Measurements from ENCODE around the gene GCNT2.

Gene GCNT2

GRCh38 chr6:10547809-10548208 is 26.7 kb downstream of the GCNT2 start:
- no peak overlapping the region for H3K4me3 ChIP-seq (ENCODE audit: low read depth, low read length)
- TF ChIP-seq CTCF (IDR thresholded peaks at IDR 0.05; ENCODE audit: low read depth, low read length): no peak
- TF ChIP-seq MYC (IDR thresholded peaks at IDR 0.05; ENCODE audit: low read depth, low read length): no peak
- no peak for TF ChIP-seq POLR2A (IDR thresholded peaks at IDR 0.05; ENCODE audit: extremely low read depth, insufficient read length)
- TF ChIP-seq MAX (IDR thresholded peaks at IDR 0.05; ENCODE audit: low read depth, low read length): no peak
- DNase-seq (ENCODE audit: low read depth): no peak

GRCh38 chr6:10550764-10551163 is 29.6 kb downstream of the GCNT2 start:
- no peak for DNase-seq (ENCODE audit: low read depth)
- TF ChIP-seq MAX (IDR thresholded peaks at IDR 0.05; ENCODE audit: low read depth, low read length) (no peak), MYC (IDR thresholded peaks at IDR 0.05; ENCODE audit: low read depth, low read length) (no peak), POLR2A (IDR thresholded peaks at IDR 0.05; ENCODE audit: extremely low read depth, insufficient read length) (no peak), CTCF (IDR thresholded peaks at IDR 0.05; ENCODE audit: low read depth, low read length) (no peak)

GRCh38 chr6:10552270-10552810 is 31.2 kb downstream of the GCNT2 start:
- no peak for TF ChIP-seq MAX (IDR thresholded peaks at IDR 0.05; ENCODE audit: low read depth, low read length)
- TF ChIP-seq CTCF (IDR thresholded peaks at IDR 0.05; ENCODE audit: low read depth, low read length): no peak
- no peak overlapping the region for H3K4me3 ChIP-seq (ENCODE audit: low read depth, low read length)
- DNase-seq (ENCODE audit: low read depth): no peak

More at GRCh38 chr6:10550764-10551163, 29.6 kb downstream of the GCNT2 start:
- H3K4me3 ChIP-seq (ENCODE audit: low read depth, low read length): no peak overlapping the region

- DNase-seq (ENCODE audit: low read depth): no peak
- no peak for TF ChIP-seq MAX (IDR thresholded peaks at IDR 0.05; ENCODE audit: low read depth, low read length)
- no peak for TF ChIP-seq MYC (IDR thresholded peaks at IDR 0.05; ENCODE audit: low read depth, low read length)
- TF ChIP-seq POLR2A (IDR thresholded peaks at IDR 0.05; ENCODE audit: extremely low read depth, insufficient read length): no peak
- TF ChIP-seq CTCF (IDR thresholded peaks at IDR 0.05; ENCODE audit: low read depth, low read length): no peak
- H3K4me3 ChIP-seq (ENCODE audit: low read depth, low read length): no peak overlapping the region
These were observed 32.7 kb downstream of the GCNT2 start for GRCh38 chr6:10553871-10554270.

- no peak for DNase-seq (ENCODE audit: low read depth)
- TF ChIP-seq MAX (IDR thresholded peaks at IDR 0.05; ENCODE audit: low read depth, low read length): no peak
- TF ChIP-seq CTCF (IDR thresholded peaks at IDR 0.05; ENCODE audit: low read depth, low read length): no peak
- no peak for TF ChIP-seq MYC (IDR thresholded peaks at IDR 0.05; ENCODE audit: low read depth, low read length)
- TF ChIP-seq POLR2A (IDR thresholded peaks at IDR 0.05; ENCODE audit: extremely low read depth, insufficient read length): no peak
- H3K4me3 ChIP-seq (ENCODE audit: low read depth, low read length): no peak overlapping the region
These were observed 33.7 kb downstream of the GCNT2 start for GRCh38 chr6:10554826-10555225.
